ENCODE results near the gene SRGN.
"Not testable (repeated sequence)": the region's sequence is repeated elsewhere in the genome, so short reads cannot be mapped to it uniquely, and the experiment has no call there.

Gene SRGN

GRCh38 chr10:69141304-69141703 is 53.4 kb downstream of the SRGN start:
- DNase-seq (ENCODE audit: low read depth, low spot score): no peak

- not testable (repeated sequence) for DNase-seq (ENCODE audit: low read depth, low spot score)
These were observed 54.2 kb downstream of the SRGN start for GRCh38 chr10:69142074-69142473.

- no peak for DNase-seq (ENCODE audit: low read depth, low spot score)
These were observed 55.1 kb downstream of the SRGN start for GRCh38 chr10:69142983-69143382.

- DNase-seq (ENCODE audit: low read depth, low spot score): no peak
These were observed 57.4 kb downstream of the SRGN start for GRCh38 chr10:69145329-69145728.

GRCh38 chr10:69145864-69146263 is 58.0 kb downstream of the SRGN start:
- DNase-seq (ENCODE audit: low read depth, low spot score): no peak

GRCh38 chr10:69146759-69147158 is 58.9 kb downstream of the SRGN start:
- DNase-seq (ENCODE audit: low read depth, low spot score): no peak

GRCh38 chr10:69151984-69152383 is 64.1 kb downstream of the SRGN start:
- DNase-seq (ENCODE audit: low read depth, low spot score): no peak

GRCh38 chr10:69153227-69153626 is 65.3 kb downstream of the SRGN start:
- DNase-seq (ENCODE audit: low read depth, low spot score): no peak

All from brain pericyte (primary cell).